Activated B cell treated with CpG ODN at 0.5 μM for 24 hours (primary cell): Measurements from ENCODE around the gene ZNF532. TPM values are rescaled to one million over a fixed set of nuclear protein-coding genes. Genes with fewer than 3 reads are reported as not detected.
A peak's percentile ranks its signal among the peaks of the same experiment; 100 is the strongest.

Experiments
- ATAC-seq: fragments of 200-7000 bp; cut with Tn5 transposase; one replicate; pipeline ENCODE4 v1.10.0; 2021; ENCODE audit warnings: low read depth, mild to moderate bottlenecking, moderate library complexity
- CTCF ChIA-PET: fragments of 350-600 bp; sonication (Branson Sonifier 250); formaldehyde crosslinking; loops from one replicate; lab custom pipeline; 2021; ENCODE audit warnings: antibody characterized with exemption; lab: Charles Lee
- POLR2A ChIA-PET: fragments of 350-600 bp; sonication (Branson Sonifier 250); formaldehyde crosslinking; loops from one replicate; lab custom pipeline; 2021; ENCODE audit warnings: antibody characterized with exemption; lab: Charles Lee
- DNase-seq: peaks from one replicate; pipeline ENCODE4 v3.0.0; 2022
- H3K27ac Mint-ChIP-seq: one replicate; pipeline ENCODE4 v1.8.0; 2020; ENCODE audit warnings: mixed read lengths
- H3K27me3 Mint-ChIP-seq: one replicate; pipeline ENCODE4 v1.8.0; 2021; ENCODE audit warnings: mixed read lengths
- H3K36me3 Mint-ChIP-seq: one replicate; pipeline ENCODE4 v1.8.0; 2021; ENCODE audit warnings: low read depth, mixed read lengths
- H3K4me1 Mint-ChIP-seq: one replicate; pipeline ENCODE4 v1.8.0; 2021; ENCODE audit warnings: mixed read lengths
- H3K4me3 Mint-ChIP-seq: one replicate; pipeline ENCODE4 v1.8.0; 2020; ENCODE audit warnings: mild to moderate bottlenecking, mixed read lengths
- H3K9me3 Mint-ChIP-seq: one replicate; pipeline ENCODE4 v1.8.0; 2020; ENCODE audit warnings: mixed read lengths
- CTCF ChIP-seq: fragments of 200-600 bp; IDR thresholded peaks from one replicate; pipeline ENCODE4 v1.8.0; 2022; ENCODE audit warnings: antibody characterized with exemption, mild to moderate bottlenecking
- intact Hi-C: fragments of 100-400 bp; cut with micrococcal nuclease; formaldehyde crosslinking; loops from one replicate; pipeline ENCODE4 v1.15.1; 2024
- total RNA-seq: library from RNA; stranded (reverse); gene quantifications from 2 replicates; pipeline ENCODE4 v1.2.3, GENCODE V29; 2022

ZNF532 gene
- total RNA-seq, 1 donor from 2014 or later, result 106 TPM

GRCh38 chr18:58988600-58988999 lies 123.9 kb downstream of the ZNF532 start:
- H3K27ac Mint-ChIP-seq, result no peak overlapping the region
- ATAC-seq (no peak), DNase-seq (no peak)
- no peaks in the 10 kb centered on the region for H3K27me3 Mint-ChIP-seq
- peaks cover 13% of the 10 kb centered on the region for H3K9me3 Mint-ChIP-seq
- H3K36me3 Mint-ChIP-seq, result peaks cover 21% of the 10 kb centered on the region
- no peak overlapping the region for H3K4me3 Mint-ChIP-seq
- ChIA-PET POLR2A (no interaction called here), CTCF (no interaction called here)
- H3K4me1 Mint-ChIP-seq, result peaks cover 33% of the 10 kb centered on the region
- no peak for TF ChIP-seq CTCF
- intact Hi-C loops, result no loop called here

- POLR2A ChIA-PET, result no interaction called here
- CTCF ChIA-PET, result no interaction called here
- Mint-ChIP-seq H3K9me3 (peaks cover 13% of the 10 kb centered on the region), H3K27ac (no peak overlapping the region), H3K4me1 (peaks cover 34% of the 10 kb centered on the region), H3K36me3 (peaks cover 14% of the 10 kb centered on the region), H3K27me3 (no peaks in the 10 kb centered on the region), H3K4me3 (no peak overlapping the region)
- ATAC-seq (no peak), DNase-seq (no peak)
- no peak for TF ChIP-seq CTCF
- intact Hi-C loops, result no loop called here
Measured at GRCh38 chr18:58989184-58989759, 124.6 kb downstream of the ZNF532 start.

- Mint-ChIP-seq H3K27me3 (no peaks in the 10 kb centered on the region), H3K27ac (peak overlapping the region; percentile 69), H3K9me3 (peaks cover 13% of the 10 kb centered on the region), H3K4me3 (no peak overlapping the region), H3K36me3 (peaks cover 11% of the 10 kb centered on the region), H3K4me1 (peaks cover 34% of the 10 kb centered on the region)
- no peak for DNase-seq
- intact Hi-C loops, result loop anchor here (2.0 kb wide), 1 partner anchor 26 kb away; no protein-coding TSS in a partner anchor
- ATAC-seq, result no peak
- TF ChIP-seq CTCF, result no peak
- CTCF ChIA-PET, result no interaction called here
- POLR2A ChIA-PET, result interaction anchor here (0.8 to 1.1 kb wide), 2 partner anchors 19 to 25 kb away, joined by 3 read pairs; no protein-coding TSS in a partner anchor
Measured at GRCh38 chr18:58990720-58991119, 126.0 kb downstream of the ZNF532 start.

- intact Hi-C loops, result loop anchor here (2.0 kb wide), 1 partner anchor 26 kb away; no protein-coding TSS in a partner anchor
- Mint-ChIP-seq H3K27me3 (no peaks in the 10 kb centered on the region), H3K4me1 (peaks cover 34% of the 10 kb centered on the region), H3K36me3 (peaks cover 7% of the 10 kb centered on the region), H3K4me3 (peak overlapping the region; percentile 20), H3K9me3 (peaks cover 12% of the 10 kb centered on the region), H3K27ac (peak overlapping the region; percentile 69)
- POLR2A ChIA-PET, result interaction anchor here (1.1 kb wide), 1 partner anchor 20 kb away, joined by 3 read pairs; no protein-coding TSS in a partner anchor
- TF ChIP-seq CTCF, result no peak
- CTCF ChIA-PET, result no interaction called here
- ATAC-seq (peak; percentile 79), DNase-seq (no peak)
Measured at GRCh38 chr18:58991167-58991798, 126.6 kb downstream of the ZNF532 start.
